PC-3 (cell line): ENCODE results near the gene PRSS35. TPM values are rescaled to one million over a fixed set of nuclear protein-coding genes. Genes with fewer than 3 reads are reported as not detected.

Experiments
- ATAC-seq: fragments of 200-7000 bp; cut with Tn5 transposase; 2 replicates; pipeline ENCODE4 v1.9.1; 2020; ENCODE audit warnings: mild to moderate bottlenecking, moderate library complexity
- BruUV-seq: library from RNA; stranded (reverse); fragments of 400-500 nt; replicated peaks from 2 replicates; lab custom pipeline; 2021; lab: Mats Ljungman, UMichigan
- CTCF ChIA-PET: fragments of 300-600 bp; sonication (Branson Sonifier 250); formaldehyde crosslinking; loops from one replicate; lab custom pipeline; 2022; ENCODE audit warnings: antibody characterized with exemption; lab: Charles Lee
- POLR2A ChIA-PET: fragments of 300-600 bp; sonication (Branson Sonifier 250); formaldehyde crosslinking; loops from one replicate; lab custom pipeline; 2022; ENCODE audit warnings: antibody characterized with exemption; ENCODE audit not compliant: unreplicated experiment; lab: Charles Lee
- DNase-seq: peaks from one replicate; pipeline ENCODE4 v3.0.0-alpha.2; 2015
- H2AFZ ChIP-seq: fragments of 300-600 bp; sonication (generic); 2 replicates; pipeline ENCODE4 v1.6.0; 2016; ENCODE audit warnings: antibody characterized with exemption, low read length
- H3F3A ChIP-seq: fragments of 300-600 bp; sonication (generic); one replicate; pipeline ENCODE4 v1.6.0; 2017; ENCODE audit warnings: antibody characterized with exemption, low read length, control low read depth, mild to moderate bottlenecking; ENCODE audit not compliant: unreplicated experiment
- H3K27ac ChIP-seq: fragments of 300-600 bp; sonication (generic); 2 replicates; pipeline ENCODE4 v1.5.1; 2016; ENCODE audit warnings: mild to moderate bottlenecking, low read length
- H3K27me3 ChIP-seq: fragments of 300-600 bp; sonication (generic); 2 replicates; pipeline ENCODE4 v1.6.1; 2016; ENCODE audit warnings: low read length, mixed read lengths
- H3K36me3 ChIP-seq: fragments of 300-600 bp; sonication (generic); 2 replicates; pipeline ENCODE4 v1.6.1; 2016; ENCODE audit warnings: low read depth, mixed run types, low read length, mixed read lengths
- H3K4me1 ChIP-seq: fragments of 300-600 bp; sonication (generic); 2 replicates; pipeline ENCODE4 v1.5.1; 2016; ENCODE audit warnings: low read length; ENCODE audit not compliant: insufficient read depth
- H3K4me2 ChIP-seq: fragments of 300-600 bp; sonication (generic); 2 replicates; pipeline ENCODE4 v1.6.0; 2016; ENCODE audit warnings: low read length
- H3K4me3 ChIP-seq: fragments of 300-600 bp; sonication (generic); 2 replicates; pipeline ENCODE4 v1.5.1; 2016; ENCODE audit warnings: mild to moderate bottlenecking, low read length, mixed read lengths
- H3K79me2 ChIP-seq: fragments of 300-600 bp; sonication (generic); 2 replicates; pipeline ENCODE4 v1.6.1; 2017; ENCODE audit warnings: low read length, mixed read lengths
- H3K9ac ChIP-seq: fragments of 300-600 bp; sonication (generic); 2 replicates; pipeline ENCODE4 v1.6.0; 2016; ENCODE audit warnings: mild to moderate bottlenecking, low read length
- H3K9me2 ChIP-seq: fragments of 300-600 bp; sonication (generic); replicated peaks from 2 replicates; pipeline ENCODE4 v1.6.1; 2016; ENCODE audit warnings: mixed run types, low read length, mixed read lengths
- H3K9me3 ChIP-seq: fragments of 300-600 bp; sonication (generic); 2 replicates; pipeline ENCODE4 v1.6.1; 2016; ENCODE audit warnings: low read length, mixed read lengths
- H4K20me1 ChIP-seq: fragments of 300-600 bp; sonication (generic); 2 replicates; pipeline ENCODE4 v1.6.1; 2016; ENCODE audit warnings: low read length, mixed read lengths
- EZH2 ChIP-seq: fragments of 300-600 bp; sonication (generic); IDR thresholded peaks from one replicate; pipeline ENCODE4 v1.6.1; 2017; ENCODE audit warnings: antibody characterized with exemption, mild to moderate bottlenecking, low read length; ENCODE audit not compliant: unreplicated experiment
- EZH2phosphoT487 ChIP-seq: fragments of 300-600 bp; sonication (generic); IDR thresholded peaks from 2 replicates; pipeline ENCODE4 v1.6.1; 2018; ENCODE audit warnings: mild to moderate bottlenecking, antibody characterized with exemption, low read length, borderline replicate concordance
- intact Hi-C: fragments of 100-400 bp; cut with micrococcal nuclease; formaldehyde crosslinking; loops from 2 replicates; pipeline ENCODE4 v1.9.0; 2023
- total RNA-seq: library from RNA; depleted of rRNA; stranded (reverse); fragments of >200 nt; gene quantifications from 2 replicates; pipeline ENCODE4 v1.2.3, GENCODE V29; 2014
- TF ChIP-seq, protein P1 (sequence below): fragments of 300-600 bp; sonication (generic); conservative IDR thresholded peaks from 2 replicates; pipeline ENCODE4 v1.5.1; 2017; ENCODE audit warnings: antibody characterized with exemption, low read depth, mild to moderate bottlenecking, low read length

The PRSS35 gene
- total RNA-seq, 1 experiment from 2014 or later = 1.7 TPM

- H3K27ac ChIP-seq = peak overlapping the region; percentile 93
- no peaks in the 10 kb centered on the region for H3K27me3 ChIP-seq
- ChIA-PET CTCF (interaction anchor here (0.6 kb wide), 1 partner anchor 84 kb away, joined by 3 read pairs; no protein-coding TSS in a partner anchor), POLR2A (interaction anchor here (0.6 kb wide), 1 partner anchor 1182 kb away, joined by 4 read pairs; no protein-coding TSS in a partner anchor)
- peak overlapping the region; percentile 58 for H3K9ac ChIP-seq
- H3K9me3 ChIP-seq = no peaks in the 10 kb centered on the region
- BruUV-seq = TSS peak; percentile 90
- ATAC-seq = peak; percentile 88
- peak overlapping the region; percentile 63 for H3K4me2 ChIP-seq
- no peaks in the 10 kb centered on the region for H4K20me1 ChIP-seq
- H3K36me3 ChIP-seq = no peaks in the 10 kb centered on the region
- no peak overlapping the region for H2AFZ ChIP-seq
- no peaks in the 10 kb centered on the region for H3K79me2 ChIP-seq
- TF ChIP-seq, protein P1, sequence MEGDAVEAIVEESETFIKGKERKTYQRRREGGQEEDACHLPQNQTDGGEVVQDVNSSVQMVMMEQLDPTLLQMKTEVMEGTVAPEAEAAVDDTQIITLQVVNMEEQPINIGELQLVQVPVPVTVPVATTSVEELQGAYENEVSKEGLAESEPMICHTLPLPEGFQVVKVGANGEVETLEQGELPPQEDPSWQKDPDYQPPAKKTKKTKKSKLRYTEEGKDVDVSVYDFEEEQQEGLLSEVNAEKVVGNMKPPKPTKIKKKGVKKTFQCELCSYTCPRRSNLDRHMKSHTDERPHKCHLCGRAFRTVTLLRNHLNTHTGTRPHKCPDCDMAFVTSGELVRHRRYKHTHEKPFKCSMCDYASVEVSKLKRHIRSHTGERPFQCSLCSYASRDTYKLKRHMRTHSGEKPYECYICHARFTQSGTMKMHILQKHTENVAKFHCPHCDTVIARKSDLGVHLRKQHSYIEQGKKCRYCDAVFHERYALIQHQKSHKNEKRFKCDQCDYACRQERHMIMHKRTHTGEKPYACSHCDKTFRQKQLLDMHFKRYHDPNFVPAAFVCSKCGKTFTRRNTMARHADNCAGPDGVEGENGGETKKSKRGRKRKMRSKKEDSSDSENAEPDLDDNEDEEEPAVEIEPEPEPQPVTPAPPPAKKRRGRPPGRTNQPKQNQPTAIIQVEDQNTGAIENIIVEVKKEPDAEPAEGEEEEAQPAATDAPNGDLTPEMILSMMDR = no peak
- TF ChIP-seq EZH2phosphoT487 (no peak), EZH2 (no peak)
- peaks cover 48% of the 10 kb centered on the region for H3K4me1 ChIP-seq
- peak overlapping the region; percentile 33; the same call in 1 of the 2 replicates for H3K4me3 ChIP-seq
- peaks cover 10% of the 10 kb centered on the region for H3F3A ChIP-seq
- peak; percentile 94 for DNase-seq
- intact Hi-C loops = loop anchor here (1.0 to 2.0 kb wide), 2 partner anchors 30 to 50 kb away; no protein-coding TSS in a partner anchor
- H3K9me2 ChIP-seq = no peaks in the 10 kb centered on the region
Observed at GRCh38 chr6:83464381-83465140, 47.8 kb upstream of the PRSS35 start.

DNA sequence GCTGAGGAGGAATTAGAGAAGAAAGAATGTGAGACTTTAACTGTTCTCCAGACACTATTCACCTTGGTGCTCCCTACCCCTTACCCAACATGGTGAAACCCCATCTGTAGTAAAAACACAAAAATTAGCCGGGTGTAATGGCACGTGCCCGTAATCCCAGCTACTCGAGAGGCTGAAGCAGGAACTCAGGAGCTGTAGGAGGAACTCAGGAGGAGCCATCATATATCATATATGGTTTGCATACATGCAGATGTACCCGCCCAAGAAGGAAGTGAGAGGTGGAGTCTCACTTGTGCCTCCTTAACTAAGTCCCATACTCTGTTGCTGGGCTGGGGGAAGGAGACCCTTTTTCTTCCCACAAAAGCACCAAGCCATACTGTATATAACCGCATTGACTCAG lies 46.0 kb upstream of the PRSS35 start:
- TF ChIP-seq EZH2 = no peak
- TF ChIP-seq EZH2phosphoT487 = no peak
- TF ChIP-seq, protein P1 = no peak
- H3K9me2 ChIP-seq = no peaks in the 10 kb centered on the region
- H2AFZ ChIP-seq = no peak overlapping the region
- no peaks in the 10 kb centered on the region for H3K79me2 ChIP-seq
- no peak for ATAC-seq
- no peak overlapping the region for H3K4me3 ChIP-seq
- H3K27ac ChIP-seq = no peak overlapping the region
- H3F3A ChIP-seq = peaks cover 6% of the 10 kb centered on the region
- no TSS peak for BruUV-seq
- ChIA-PET POLR2A (no interaction called here), CTCF (no interaction called here)
- H3K4me2 ChIP-seq = no peak overlapping the region
- no peak for DNase-seq
- no peaks in the 10 kb centered on the region for H3K27me3 ChIP-seq
- no peak overlapping the region for H3K9ac ChIP-seq
- no peaks in the 10 kb centered on the region for H3K36me3 ChIP-seq
- no peaks in the 10 kb centered on the region for H3K9me3 ChIP-seq
- intact Hi-C loops = no loop called here
- H3K4me1 ChIP-seq = peaks cover 37% of the 10 kb centered on the region
- no peaks in the 10 kb centered on the region for H4K20me1 ChIP-seq

DNA sequence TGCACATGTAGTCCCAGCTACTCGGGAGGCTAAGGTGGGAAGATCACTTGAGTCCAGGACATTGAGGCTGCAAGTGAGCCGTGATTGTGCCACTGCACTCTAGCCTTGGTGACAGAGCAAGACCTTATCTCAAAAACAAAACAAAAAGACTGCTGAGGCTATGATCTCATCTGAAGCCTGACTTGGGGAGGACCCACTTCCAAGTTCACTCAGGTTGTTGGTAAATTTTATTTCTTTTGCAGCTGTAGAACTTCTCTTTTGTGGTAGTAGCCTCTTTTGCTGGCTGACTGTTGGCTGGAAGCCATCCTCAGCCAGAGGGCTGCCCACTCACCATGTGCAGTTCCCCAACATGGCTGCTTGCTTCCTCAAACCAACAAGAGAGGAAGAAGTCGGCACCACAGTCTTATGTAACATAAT lies 44.7 kb upstream of the PRSS35 start:
- ChIA-PET CTCF (no interaction called here), POLR2A (no interaction called here)
- no peak overlapping the region for H3K9ac ChIP-seq
- no peaks in the 10 kb centered on the region for H3K9me2 ChIP-seq
- H3F3A ChIP-seq = peaks cover 6% of the 10 kb centered on the region
- no peaks in the 10 kb centered on the region for H3K9me3 ChIP-seq
- no TSS peak for BruUV-seq
- no peak overlapping the region for H3K4me3 ChIP-seq
- H2AFZ ChIP-seq = no peak overlapping the region
- no peak overlapping the region for H3K4me2 ChIP-seq
- intact Hi-C loops = no loop called here
- no peaks in the 10 kb centered on the region for H4K20me1 ChIP-seq
- H3K4me1 ChIP-seq = peaks cover 25% of the 10 kb centered on the region
- ATAC-seq (no peak), DNase-seq (no peak)
- no peaks in the 10 kb centered on the region for H3K79me2 ChIP-seq
- TF ChIP-seq, protein P1 = no peak
- TF ChIP-seq EZH2 (no peak), EZH2phosphoT487 (no peak)
- no peak overlapping the region for H3K27ac ChIP-seq
- H3K27me3 ChIP-seq = no peaks in the 10 kb centered on the region
- H3K36me3 ChIP-seq = no peaks in the 10 kb centered on the region
